AG09319 (cell line): ENCODE results near the gene CCR9.

Source experiments
- DNase-seq: peaks from one replicate; pipeline ENCODE4 v3.0.0-alpha.2; 2010; ENCODE audit warnings: low read depth; ENCODE audit errors: extremely low read depth
- CTCF ChIP-seq: IDR thresholded peaks from 2 replicates; pipeline ENCODE4 v1.5.1; 2011; ENCODE audit warnings: low read depth, mild to moderate bottlenecking, inconsistent platforms, low read length, moderate library complexity

Gene CCR9

DNA sequence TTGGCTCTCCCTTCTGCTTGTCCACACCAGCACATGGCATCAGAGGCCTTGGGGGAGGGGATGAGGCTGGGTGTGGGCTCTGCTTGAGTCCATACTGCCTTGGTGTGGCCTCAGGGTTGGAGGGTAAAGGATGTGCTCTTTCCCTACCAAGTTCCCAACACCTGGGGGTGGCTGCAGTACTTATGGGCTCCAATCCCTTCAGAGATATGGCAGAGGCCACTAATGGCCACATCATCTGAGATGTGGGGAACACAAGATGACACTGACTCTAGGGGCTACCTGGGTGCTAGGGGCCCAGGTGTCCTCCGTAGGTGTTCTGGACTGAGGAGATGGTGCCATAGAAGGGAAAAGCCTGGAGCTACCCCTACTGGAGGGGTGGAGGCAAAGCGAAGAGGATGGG is 63.8 kb downstream of the CCR9 start:
- TF ChIP-seq CTCF = no peak
- DNase-seq = no peak

DNA sequence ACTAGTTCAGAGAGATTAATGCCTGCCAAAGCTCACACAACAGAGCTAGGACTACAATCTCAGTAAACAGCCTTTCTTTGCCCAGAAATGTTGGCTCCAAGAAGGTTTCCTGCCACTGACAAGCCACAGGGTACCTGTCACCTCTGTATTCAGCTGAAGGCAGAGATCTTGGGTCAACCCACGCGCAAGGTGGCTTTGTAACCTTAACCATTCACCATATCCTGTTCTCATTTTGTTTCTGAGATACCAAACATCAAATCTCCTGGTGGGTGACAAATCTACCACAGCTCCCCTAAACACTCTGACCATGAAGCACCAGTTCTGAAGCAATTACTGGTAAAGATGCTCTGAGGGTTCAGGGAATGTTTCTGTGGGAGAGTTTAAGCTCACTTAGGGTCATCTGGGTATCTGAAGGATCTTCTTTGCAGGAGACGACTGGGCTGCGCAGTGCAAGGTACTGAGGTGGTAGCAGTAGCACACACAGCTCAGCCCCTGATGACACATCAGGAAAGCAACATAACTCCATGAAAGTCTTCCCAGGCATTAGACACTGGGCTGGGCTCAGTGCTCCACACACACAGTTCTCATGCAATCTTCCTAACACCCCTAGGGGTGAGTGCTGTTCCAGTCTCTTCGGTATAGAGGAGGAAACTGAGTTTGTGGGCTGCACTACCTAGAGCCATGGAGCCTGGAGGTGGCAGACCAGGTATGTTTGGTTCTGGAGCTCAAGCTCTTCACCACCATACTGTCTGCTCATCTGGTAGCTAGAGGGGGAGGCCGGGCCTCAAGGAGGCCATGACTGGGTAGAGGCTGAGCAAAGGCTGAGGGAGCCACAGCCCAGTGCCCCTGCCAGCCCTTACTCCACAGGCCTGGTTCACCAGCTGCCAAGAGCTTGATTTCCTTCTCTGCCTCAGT is 64.6 kb downstream of the CCR9 start:
- TF ChIP-seq CTCF = no peak
- no peak for DNase-seq

- TF ChIP-seq CTCF = no peak
- DNase-seq = no peak
Measured at GRCh38 chr3:45951946-45952345, 65.6 kb downstream of the CCR9 start.

- DNase-seq = no peak
- no peak for TF ChIP-seq CTCF
Measured at GRCh38 chr3:45952456-45952855, 66.1 kb downstream of the CCR9 start.
